Uterus (tissue), 2 donors: ENCODE results near the gene SLC25A22.

Experiments
- CTCF ChIP-seq, 4 experiments: fragments of 200-600 bp in 2 of 4; fragments of 450-650 bp in 2 of 4; sonication (generic) in 2 of 4; IDR thresholded peaks; one replicate each; pipeline ENCODE4 v1.5.1; 2016 to 2019; ENCODE audit warnings: antibody characterized with exemption in 4 of 4, mild to moderate bottlenecking in 2 of 4, moderate library complexity in 1 of 4
- POLR2A ChIP-seq, 2 donors: fragments of 450-650 bp; IDR thresholded peaks; one replicate each; pipeline ENCODE4 v1.6.1; 2016; ENCODE audit warnings: antibody characterized with exemption in 2 of 2, mild to moderate bottlenecking in 1 of 2, moderate library complexity in 1 of 2

GRCh38 chr11:796565-797295 lies 1.4 kb downstream of the SLC25A22 start:
- TF ChIP-seq POLR2A (IDR thresholded peaks at IDR 0.05) (no peak), CTCF (IDR thresholded peaks at IDR 0.05) (no peak)
